Calu3 (cell line): ENCODE results near the gene TTBK2. TPM values are rescaled to one million over a fixed set of nuclear protein-coding genes. Genes with fewer than 3 reads are reported as not detected.

Experiments used
- BruUV-seq: library from RNA; stranded (reverse); fragments of 400-500 nt; replicated peaks from 2 replicates; lab custom pipeline; 2021; lab: Mats Ljungman, UMichigan
- CTCF ChIA-PET: fragments of 300-600 bp; sonication (Branson Sonifier 250); formaldehyde crosslinking; loops from one replicate; lab custom pipeline; 2022; ENCODE audit warnings: antibody characterized with exemption; lab: Charles Lee
- DNase-seq: peaks from one replicate; pipeline ENCODE4 v3.0.0; 2022
- H3K27ac Mint-ChIP-seq: one replicate; pipeline ENCODE4 v1.8.0; 2022; ENCODE audit warnings: mixed read lengths; ENCODE audit not compliant: unreplicated experiment
- H3K27me3 Mint-ChIP-seq: one replicate; pipeline ENCODE4 v1.8.0; 2022; ENCODE audit warnings: mixed read lengths; ENCODE audit not compliant: unreplicated experiment
- H3K36me3 Mint-ChIP-seq: one replicate; pipeline ENCODE4 v1.8.0; 2022; ENCODE audit warnings: mild to moderate bottlenecking, moderate library complexity, mixed read lengths; ENCODE audit not compliant: insufficient read depth, unreplicated experiment
- H3K4me1 Mint-ChIP-seq: one replicate; pipeline ENCODE4 v1.8.0; 2022; ENCODE audit warnings: mild to moderate bottlenecking, low read depth, mixed read lengths; ENCODE audit not compliant: unreplicated experiment
- H3K4me3 Mint-ChIP-seq: one replicate; pipeline ENCODE4 v1.8.0; 2022; ENCODE audit warnings: mild to moderate bottlenecking, low read depth, moderate library complexity, mixed read lengths; ENCODE audit not compliant: unreplicated experiment
- H3K9me3 Mint-ChIP-seq: one replicate; pipeline ENCODE4 v1.8.0; 2022; ENCODE audit warnings: low read depth, mixed read lengths; ENCODE audit not compliant: unreplicated experiment
- intact Hi-C: fragments of 100-400 bp; cut with micrococcal nuclease; formaldehyde crosslinking; loops from one replicate; pipeline ENCODE4 v1.10.0; 2022; ENCODE audit not compliant: unreplicated experiment
- total RNA-seq: library from RNA; stranded (reverse); gene quantifications from 2 replicates; pipeline ENCODE4 v1.2.3, GENCODE V29; 2022
- TF ChIP-seq, protein P1 (sequence below): fragments of 200-600 bp; IDR thresholded peaks from one replicate; pipeline ENCODE4 v1.8.0; 2022; ENCODE audit warnings: antibody characterized with exemption; ENCODE audit not compliant: unreplicated experiment

Gene TTBK2
- total RNA-seq, 1 experiment from 2014 or later, result 5.3 TPM

DNA sequence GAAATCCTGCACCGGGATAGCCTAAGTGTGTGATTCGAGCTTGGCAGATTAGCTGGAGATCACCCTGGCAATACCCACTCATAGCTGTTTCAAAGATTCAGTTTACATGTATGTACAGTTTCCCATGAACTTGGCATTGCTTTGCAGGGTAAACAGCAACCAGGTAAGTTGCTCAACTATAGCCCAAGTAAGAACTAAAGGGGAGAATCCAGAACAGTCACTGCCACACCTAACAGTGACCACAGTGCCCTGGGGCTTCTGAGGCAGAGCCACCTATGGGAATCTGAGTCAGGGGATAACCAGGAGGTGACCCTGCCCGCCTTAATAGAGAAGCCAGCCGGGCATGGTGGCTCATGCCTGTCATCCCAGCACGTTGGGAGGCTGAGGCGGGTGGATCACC, 199.6 kb downstream of the TTBK2 start:
- H3K27ac Mint-ChIP-seq, result no peak overlapping the region
- H3K27me3 Mint-ChIP-seq, result no peaks in the 10 kb centered on the region
- CTCF ChIA-PET, result no interaction called here
- TF ChIP-seq, protein P1, sequence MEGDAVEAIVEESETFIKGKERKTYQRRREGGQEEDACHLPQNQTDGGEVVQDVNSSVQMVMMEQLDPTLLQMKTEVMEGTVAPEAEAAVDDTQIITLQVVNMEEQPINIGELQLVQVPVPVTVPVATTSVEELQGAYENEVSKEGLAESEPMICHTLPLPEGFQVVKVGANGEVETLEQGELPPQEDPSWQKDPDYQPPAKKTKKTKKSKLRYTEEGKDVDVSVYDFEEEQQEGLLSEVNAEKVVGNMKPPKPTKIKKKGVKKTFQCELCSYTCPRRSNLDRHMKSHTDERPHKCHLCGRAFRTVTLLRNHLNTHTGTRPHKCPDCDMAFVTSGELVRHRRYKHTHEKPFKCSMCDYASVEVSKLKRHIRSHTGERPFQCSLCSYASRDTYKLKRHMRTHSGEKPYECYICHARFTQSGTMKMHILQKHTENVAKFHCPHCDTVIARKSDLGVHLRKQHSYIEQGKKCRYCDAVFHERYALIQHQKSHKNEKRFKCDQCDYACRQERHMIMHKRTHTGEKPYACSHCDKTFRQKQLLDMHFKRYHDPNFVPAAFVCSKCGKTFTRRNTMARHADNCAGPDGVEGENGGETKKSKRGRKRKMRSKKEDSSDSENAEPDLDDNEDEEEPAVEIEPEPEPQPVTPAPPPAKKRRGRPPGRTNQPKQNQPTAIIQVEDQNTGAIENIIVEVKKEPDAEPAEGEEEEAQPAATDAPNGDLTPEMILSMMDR, result no peak
- no peaks in the 10 kb centered on the region for H3K4me1 Mint-ChIP-seq
- H3K4me3 Mint-ChIP-seq, result no peak overlapping the region
- H3K9me3 Mint-ChIP-seq, result no peaks in the 10 kb centered on the region
- intact Hi-C loops, result no loop called here
- DNase-seq, result no peak
- H3K36me3 Mint-ChIP-seq, result peaks cover 10% of the 10 kb centered on the region
- no TSS peak for BruUV-seq

DNA sequence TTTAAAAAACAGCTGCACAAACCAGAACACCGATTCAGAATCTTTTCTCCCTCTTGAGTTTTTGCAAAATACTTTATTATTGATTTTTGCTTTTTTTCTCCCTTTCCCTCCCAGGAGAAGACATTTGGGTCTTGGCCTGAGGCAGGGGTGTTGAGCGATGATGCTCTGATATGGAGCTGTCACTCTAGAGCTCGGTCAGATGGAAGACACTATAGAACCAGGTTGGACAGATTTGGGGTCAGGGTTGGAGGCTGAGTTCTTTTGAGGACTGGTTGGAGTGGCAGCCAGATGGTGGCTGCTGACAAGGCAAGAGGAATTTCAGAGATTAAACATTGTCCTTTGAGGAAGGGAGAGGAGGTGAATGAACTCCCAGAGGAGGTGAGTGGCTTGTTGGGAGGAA, 200.5 kb downstream of the TTBK2 start:
- no peaks in the 10 kb centered on the region for H3K27me3 Mint-ChIP-seq
- TF ChIP-seq, protein P1, result no peak
- H3K27ac Mint-ChIP-seq, result no peak overlapping the region
- CTCF ChIA-PET, result no interaction called here
- intact Hi-C loops, result no loop called here
- no peak for DNase-seq
- no TSS peak for BruUV-seq
- no peaks in the 10 kb centered on the region for H3K4me1 Mint-ChIP-seq
- no peaks in the 10 kb centered on the region for H3K9me3 Mint-ChIP-seq
- no peak overlapping the region for H3K4me3 Mint-ChIP-seq
- H3K36me3 Mint-ChIP-seq, result peaks cover 3% of the 10 kb centered on the region

DNA sequence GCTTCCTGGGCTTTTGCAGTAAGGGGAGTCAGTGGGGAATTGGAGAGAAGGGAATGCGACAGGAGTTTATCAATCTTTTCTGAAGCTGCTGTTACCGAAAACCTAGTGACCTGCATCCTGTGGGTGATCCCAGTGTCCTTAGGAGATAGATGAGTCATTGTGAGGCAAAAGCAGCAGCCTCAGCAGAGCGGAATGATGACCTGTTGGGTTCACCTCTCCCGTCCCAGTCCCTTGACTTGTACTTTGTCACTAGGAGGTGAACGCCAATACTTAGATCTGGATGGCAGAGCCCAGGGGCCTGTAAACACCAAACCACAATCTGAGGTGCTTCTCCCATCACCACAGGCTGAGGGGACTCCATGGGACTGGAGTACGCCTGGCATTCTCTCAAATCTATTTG, 201.5 kb downstream of the TTBK2 start:
- Mint-ChIP-seq H3K4me1 (no peaks in the 10 kb centered on the region), H3K9me3 (no peaks in the 10 kb centered on the region), H3K36me3 (no peaks in the 10 kb centered on the region), H3K27me3 (no peaks in the 10 kb centered on the region), H3K27ac (no peak overlapping the region), H3K4me3 (no peak overlapping the region)
- BruUV-seq, result no TSS peak
- TF ChIP-seq, protein P1, result no peak
- DNase-seq, result no peak
- intact Hi-C loops, result no loop called here
- CTCF ChIA-PET, result no interaction called here

DNA sequence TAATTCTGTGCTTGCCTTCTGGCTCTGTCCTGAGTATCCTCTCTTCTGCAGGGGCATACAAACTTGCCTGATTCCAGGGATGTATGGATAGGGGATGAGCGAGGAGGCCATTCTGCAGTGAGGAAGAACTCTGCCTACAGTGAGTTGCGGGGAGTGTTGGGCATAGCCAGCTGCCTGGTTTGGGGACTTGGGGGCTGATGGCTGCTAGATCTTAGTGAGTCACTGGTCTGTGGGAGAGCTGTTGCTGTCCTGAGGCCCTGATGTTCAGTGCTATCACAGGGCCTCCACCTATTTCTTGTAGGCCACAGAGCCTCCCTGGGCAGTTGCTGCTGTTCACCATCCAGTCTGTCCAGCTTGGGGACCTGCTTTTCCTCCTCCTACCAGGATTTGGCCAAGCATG, 204.0 kb downstream of the TTBK2 start:
- no peaks in the 10 kb centered on the region for H3K36me3 Mint-ChIP-seq
- H3K4me3 Mint-ChIP-seq, result no peak overlapping the region
- H3K9me3 Mint-ChIP-seq, result no peaks in the 10 kb centered on the region
- H3K27me3 Mint-ChIP-seq, result no peaks in the 10 kb centered on the region
- TF ChIP-seq, protein P1, result no peak
- CTCF ChIA-PET, result no interaction called here
- no peak for DNase-seq
- no TSS peak for BruUV-seq
- no peak overlapping the region for H3K27ac Mint-ChIP-seq
- no peaks in the 10 kb centered on the region for H3K4me1 Mint-ChIP-seq
- intact Hi-C loops, result no loop called here
